HL-60/S4 (cell line): ENCODE data around the gene LYSMD4.

Source experiments
- in situ Hi-C: fragments of 300-500 bp; cut with MboI; formaldehyde crosslinking; loops from 2 replicates; pipeline ENCODE4 v1.14.3; 2022; ENCODE audit warnings: low sequenced_read_pairs

The LYSMD4 gene

GRCh38 chr15:99732124-99732750 lies 1.0 kb downstream of the LYSMD4 start:
- in situ Hi-C loops, result loop anchor here (25.0 kb wide), 1 partner anchor 445 kb away; no protein-coding TSS in a partner anchor

- in situ Hi-C loops, result loop anchor here (25.0 kb wide), 1 partner anchor 444 kb away; no protein-coding TSS in a partner anchor
Measured at GRCh38 chr15:99731336-99732123, 1.7 kb downstream of the LYSMD4 start.

- in situ Hi-C loops, result loop anchor here (25.0 kb wide), 1 partner anchor 443 kb away; no protein-coding TSS in a partner anchor
Measured at GRCh38 chr15:99729920-99730319, 3.3 kb downstream of the LYSMD4 start.

GRCh38 chr15:99729327-99729726 lies 3.9 kb downstream of the LYSMD4 start:
- in situ Hi-C loops, result loop anchor here (25.0 kb wide), 1 partner anchor 442 kb away; no protein-coding TSS in a partner anchor

GRCh38 chr15:99728916-99729315 lies 4.3 kb downstream of the LYSMD4 start:
- in situ Hi-C loops, result loop anchor here (25.0 kb wide), 1 partner anchor 442 kb away; no protein-coding TSS in a partner anchor

GRCh38 chr15:99727733-99728132 lies 5.5 kb downstream of the LYSMD4 start:
- in situ Hi-C loops, result loop anchor here (25.0 kb wide), 1 partner anchor 440 kb away; no protein-coding TSS in a partner anchor

GRCh38 chr15:99727330-99727729 lies 5.9 kb downstream of the LYSMD4 start:
- in situ Hi-C loops, result loop anchor here (25.0 kb wide), 1 partner anchor 440 kb away; no protein-coding TSS in a partner anchor

- in situ Hi-C loops, result loop anchor here (25.0 kb wide), 1 partner anchor 439 kb away; no protein-coding TSS in a partner anchor
Measured at GRCh38 chr15:99726333-99726732, 6.9 kb downstream of the LYSMD4 start.

GRCh38 chr15:99722406-99722805 lies 10.8 kb downstream of the LYSMD4 start:
- in situ Hi-C loops, result no loop called here

GRCh38 chr15:99721896-99722295 lies 11.3 kb downstream of the LYSMD4 start:
- in situ Hi-C loops, result no loop called here

GRCh38 chr15:99721104-99721778 lies 12.0 kb downstream of the LYSMD4 start:
- in situ Hi-C loops, result no loop called here

- in situ Hi-C loops, result no loop called here
Measured at GRCh38 chr15:99720533-99720932, 12.7 kb downstream of the LYSMD4 start.

- in situ Hi-C loops, result no loop called here
Measured at GRCh38 chr15:99719096-99719541, 14.1 kb downstream of the LYSMD4 start.

GRCh38 chr15:99718421-99718820 lies 14.8 kb downstream of the LYSMD4 start:
- in situ Hi-C loops, result no loop called here

GRCh38 chr15:99717161-99718009 lies 15.9 kb downstream of the LYSMD4 start:
- in situ Hi-C loops, result no loop called here

- in situ Hi-C loops, result no loop called here
Measured at GRCh38 chr15:99716540-99717095, 16.6 kb downstream of the LYSMD4 start.

- in situ Hi-C loops, result no loop called here
Measured at GRCh38 chr15:99712415-99712814, 20.8 kb downstream of the LYSMD4 start.

- in situ Hi-C loops, result no loop called here
Measured at GRCh38 chr15:99711625-99712024, 21.6 kb downstream of the LYSMD4 start.

GRCh38 chr15:99709243-99709986 lies 23.8 kb downstream of the LYSMD4 start:
- in situ Hi-C loops, result no loop called here
